WTC11 (cell line): ENCODE measurements around the gene COL4A2. TPM values are rescaled to one million over a fixed set of nuclear protein-coding genes. Genes with fewer than 3 reads are reported as not detected.

Source experiments
- ATAC-seq: fragments of 200-7000 bp; cut with Tn5 transposase; 2 replicates; pipeline ENCODE4 v1.10.0; 2021; ENCODE audit warnings: mild to moderate bottlenecking, moderate library complexity
- CTCF ChIA-PET: fragments of 300-600 bp; sonication (Branson Sonifier 250); formaldehyde crosslinking; loops from one replicate; lab custom pipeline; 2021; ENCODE audit warnings: antibody characterized with exemption; lab: Charles Lee
- POLR2A ChIA-PET: fragments of 350-600 bp; sonication (Branson Sonifier 250); formaldehyde crosslinking; loops from one replicate; lab custom pipeline; 2021; ENCODE audit warnings: antibody characterized with exemption; lab: Charles Lee
- DNase-seq: peaks from one replicate; pipeline ENCODE4 v3.0.0; 2021; ENCODE audit warnings: low spot score
- H3K27ac Mint-ChIP-seq: 2 replicates; pipeline ENCODE4 v1.8.0; 2021; ENCODE audit warnings: mixed read lengths
- H3K27me3 Mint-ChIP-seq: 2 replicates; pipeline ENCODE4 v1.8.0; 2021; ENCODE audit warnings: low read depth, mild to moderate bottlenecking, moderate library complexity, mixed read lengths
- H3K36me3 Mint-ChIP-seq: 2 replicates; pipeline ENCODE4 v1.8.0; 2021; ENCODE audit warnings: mixed read lengths
- H3K4me1 Mint-ChIP-seq: 2 replicates; pipeline ENCODE4 v1.8.0; 2022; ENCODE audit warnings: mixed read lengths
- H3K4me3 Mint-ChIP-seq: 2 replicates; pipeline ENCODE4 v1.8.0; 2021; ENCODE audit warnings: mild to moderate bottlenecking, moderate library complexity, mixed read lengths
- H3K9me3 Mint-ChIP-seq: 2 replicates; pipeline ENCODE4 v1.8.0; 2021; ENCODE audit warnings: mixed read lengths
- ARID4B ChIP-seq: sonication (generic); formaldehyde crosslinking; IDR thresholded peaks from 2 replicates; pipeline ENCODE4 v1.8.0; 2023; ENCODE audit warnings: missing genetic modification reagents, mild to moderate bottlenecking, borderline replicate concordance
- E2F1 ChIP-seq: sonication (generic); formaldehyde crosslinking; IDR thresholded peaks from 2 replicates; pipeline ENCODE4 v1.8.0; 2022; ENCODE audit warnings: mild to moderate bottlenecking, missing genetic modification reagents
- E2F4 ChIP-seq: sonication (generic); formaldehyde crosslinking; IDR thresholded peaks from 2 replicates; pipeline ENCODE4 v1.8.1; 2022; ENCODE audit warnings: low read depth, mild to moderate bottlenecking, moderate library complexity, missing genetic modification reagents, borderline replicate concordance
- E2F5 ChIP-seq: sonication (generic); formaldehyde crosslinking; IDR thresholded peaks from 2 replicates; pipeline ENCODE4 v1.8.1; 2022; ENCODE audit warnings: mild to moderate bottlenecking, moderate library complexity, missing genetic modification reagents
- ESRRA ChIP-seq: sonication (generic); formaldehyde crosslinking; IDR thresholded peaks from 2 replicates; pipeline ENCODE4 v1.8.1; 2022; ENCODE audit warnings: mild to moderate bottlenecking, missing genetic modification reagents, borderline replicate concordance
- GRHL2 ChIP-seq: fragments of 250-450 bp; sonication (Bioruptor Pico); IDR thresholded peaks from 2 replicates; pipeline ENCODE4 v1.8.0; 2022; ENCODE audit warnings: mild to moderate bottlenecking, moderate library complexity; ENCODE audit not compliant: insufficient replicate concordance, severe bottlenecking
- GTF2I ChIP-seq: fragments of 250-450 bp; sonication (Bioruptor Pico); conservative IDR thresholded peaks from 2 replicates; pipeline ENCODE4 v1.4.0; 2021; ENCODE audit warnings: mild to moderate bottlenecking
- NFE2L1 ChIP-seq: sonication (generic); formaldehyde crosslinking; IDR thresholded peaks from 2 replicates; pipeline ENCODE4 v1.8.1; 2023; ENCODE audit warnings: missing genetic modification reagents
- NFYB ChIP-seq: sonication (generic); formaldehyde crosslinking; conservative IDR thresholded peaks from 2 replicates; pipeline ENCODE4 v1.8.0; 2022; ENCODE audit warnings: low read depth, missing genetic modification reagents
- NR1H2 ChIP-seq: sonication (generic); formaldehyde crosslinking; IDR thresholded peaks from 2 replicates; pipeline ENCODE4 v1.9.0; 2021; ENCODE audit warnings: mild to moderate bottlenecking, moderate library complexity, missing genetic modification reagents
- OVOL2 ChIP-seq: fragments of 250-450 bp; sonication (Bioruptor Pico); IDR thresholded peaks from 2 replicates; pipeline ENCODE4 v1.9.0; 2021; ENCODE audit warnings: mild to moderate bottlenecking, borderline replicate concordance
- PRRX2 ChIP-seq: fragments of 250-450 bp; sonication (Bioruptor Pico); IDR thresholded peaks from 2 replicates; pipeline ENCODE4 v1.8.0; 2021; ENCODE audit warnings: mild to moderate bottlenecking
- TCF7 ChIP-seq: sonication (generic); formaldehyde crosslinking; IDR thresholded peaks from 2 replicates; pipeline ENCODE4 v1.8.0; 2022; ENCODE audit warnings: mild to moderate bottlenecking, low read depth, missing genetic modification reagents, moderate library complexity
- TEAD1 ChIP-seq: sonication (generic); formaldehyde crosslinking; IDR thresholded peaks from 2 replicates; pipeline ENCODE4 v1.8.0; 2022; ENCODE audit warnings: mild to moderate bottlenecking, missing genetic modification reagents
- TEAD4 ChIP-seq: sonication (generic); formaldehyde crosslinking; IDR thresholded peaks from 2 replicates; pipeline ENCODE4 v1.8.0; 2022; ENCODE audit warnings: mild to moderate bottlenecking, missing genetic modification reagents
- USF2 ChIP-seq: sonication (generic); formaldehyde crosslinking; IDR thresholded peaks from 2 replicates; pipeline ENCODE4 v1.8.1; 2023; ENCODE audit warnings: mild to moderate bottlenecking, missing genetic modification reagents, moderate library complexity
- ZNF317 ChIP-seq: sonication (generic); formaldehyde crosslinking; IDR thresholded peaks from 2 replicates; pipeline ENCODE4 v1.8.1; 2023; ENCODE audit warnings: low read depth, mild to moderate bottlenecking, moderate library complexity, missing genetic modification reagents, borderline replicate concordance
- total RNA-seq: library from RNA; stranded (reverse); gene quantifications from 3 replicates; pipeline ENCODE4 v1.2.3, GENCODE V29; 2021

Gene COL4A2
- total RNA-seq, 1 experiment from 2014 or later = 109 TPM

- peak; percentile 95 for ATAC-seq
- no peak for TF ChIP-seq NR1H2 (CRISPR knock-in tag)
- TF ChIP-seq NFE2L1 (CRISPR knock-in tag) = no peak
- no peak for TF ChIP-seq ARID4B (CRISPR knock-in tag)
- TF ChIP-seq TCF7 (CRISPR knock-in tag) = no peak
- no peak for TF ChIP-seq E2F1
- no peak for TF ChIP-seq ESRRA (CRISPR knock-in tag)
- no peak for TF ChIP-seq USF2 (CRISPR knock-in tag)
- no peak for TF ChIP-seq GTF2I (CRISPR knock-in tag)
- TF ChIP-seq PRRX2 = no peak
- TF ChIP-seq TEAD1 (CRISPR knock-in tag) = no peak
- no peak for TF ChIP-seq OVOL2
- no peak for TF ChIP-seq TEAD4 (CRISPR knock-in tag)
- Mint-ChIP-seq H3K4me3 (no peak overlapping the region), H3K27me3 (no peaks in the 10 kb centered on the region), H3K36me3 (no peaks in the 10 kb centered on the region), H3K4me1 (peaks cover 2% of the 10 kb centered on the region; the same call in 1 of the 2 replicates), H3K9me3 (no peaks in the 10 kb centered on the region), H3K27ac (no peak overlapping the region)
- ChIA-PET POLR2A (interaction anchor here (1.3 to 1.4 kb wide), 2 partner anchors 57 to 96 kb away, joined by 3 read pairs; partner anchors contain the start of genes COL4A1 and COL4A2), CTCF (interaction anchor here (0.7 to 4.3 kb wide), 14 partner anchors 9 to 120 kb away, joined by 3 to 33 read pairs (median 3); no protein-coding TSS in a partner anchor)
- DNase-seq = peak; percentile 57
These were observed 55.9 kb downstream of the COL4A2 start for GRCh38 chr13:110363010-110363409.

- no peaks in the 10 kb centered on the region for H3K27me3 Mint-ChIP-seq
- CTCF ChIA-PET = interaction anchor here (0.8 to 4.3 kb wide), 4 partner anchors 9 to 121 kb away, joined by 3 to 33 read pairs (median 4); no protein-coding TSS in a partner anchor
- no peaks in the 10 kb centered on the region for H3K36me3 Mint-ChIP-seq
- ATAC-seq = no peak
- DNase-seq = no peak
- POLR2A ChIA-PET = interaction anchor here (1.3 kb wide), 1 partner anchor 97 kb away, joined by 3 read pairs; no protein-coding TSS in a partner anchor
- peaks cover 2% of the 10 kb centered on the region; the same call in 1 of the 2 replicates for H3K4me1 Mint-ChIP-seq
- no peak overlapping the region for H3K27ac Mint-ChIP-seq
- H3K9me3 Mint-ChIP-seq = no peaks in the 10 kb centered on the region
- no peak overlapping the region for H3K4me3 Mint-ChIP-seq
- no peak for TF ChIP-seq E2F5
- TF ChIP-seq NFYB (CRISPR knock-in tag) = no peak
- no peak for TF ChIP-seq ZNF317 (CRISPR knock-in tag)
- TF ChIP-seq E2F4 (CRISPR knock-in tag) = no peak
- no peak for TF ChIP-seq GRHL2 (CRISPR knock-in tag)
These were observed 57.0 kb downstream of the COL4A2 start for GRCh38 chr13:110364081-110364480.
